ENCODE measurements around the gene TBX19. TPM values are rescaled to one million over a fixed set of nuclear protein-coding genes. Genes with fewer than 3 reads are reported as not detected.
A peak's percentile ranks its signal among the peaks of the same experiment; 100 is the strongest.
"Not testable (repeated sequence)": the region's sequence is repeated elsewhere in the genome, so short reads cannot be mapped to it uniquely, and the experiment has no call there.

TBX19 gene
- polyA plus RNA-seq, 5 donors, result 4.4 to 8.0 (median 5.4) TPM

DNA sequence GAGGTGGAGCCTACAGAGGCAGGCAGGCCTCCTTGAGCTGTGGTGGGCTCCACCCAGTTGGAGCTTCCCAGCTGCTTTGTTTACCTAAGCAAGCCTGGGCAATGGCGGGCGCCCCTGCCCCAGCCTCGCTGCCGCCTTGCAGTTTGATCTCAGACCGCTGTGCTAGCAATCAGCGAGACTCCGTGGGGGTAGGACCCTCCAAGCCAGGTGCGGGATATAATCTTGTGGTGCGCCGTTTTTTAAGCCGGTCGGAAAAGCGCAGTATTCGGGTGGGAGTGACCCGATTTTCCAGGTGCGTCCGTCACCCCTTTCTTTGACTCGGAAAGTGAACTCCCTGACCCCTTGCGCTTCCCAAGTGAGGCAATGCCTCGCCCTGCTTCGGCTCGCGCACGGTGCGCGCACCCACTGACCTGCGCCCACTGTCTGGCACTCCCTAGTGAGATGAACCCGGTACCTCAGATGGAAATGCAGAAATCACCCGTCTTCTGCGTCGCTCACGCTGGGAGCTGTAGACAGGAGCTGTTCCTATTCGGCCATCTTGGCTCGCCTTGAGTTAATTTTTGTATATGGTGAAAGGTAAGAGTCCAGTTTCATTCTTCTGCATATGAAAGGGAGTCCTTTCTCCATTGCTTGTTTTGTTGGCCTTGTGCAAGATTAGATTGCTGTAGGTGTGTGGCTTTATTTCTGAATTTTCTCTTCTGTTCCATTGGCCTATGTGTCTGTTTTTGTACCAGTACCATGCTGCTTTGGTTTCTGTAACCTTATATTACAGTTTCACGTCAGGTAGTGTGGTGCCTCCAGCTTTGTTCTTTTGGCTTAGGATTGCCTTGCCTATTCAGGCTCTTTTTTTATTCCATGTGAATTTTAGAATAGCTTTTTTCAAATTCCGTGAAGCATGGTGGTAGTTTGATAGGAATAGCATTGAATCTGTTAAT is 73.9 kb downstream of the TBX19 start:
- not testable (repeated sequence) for DNase-seq

DNA sequence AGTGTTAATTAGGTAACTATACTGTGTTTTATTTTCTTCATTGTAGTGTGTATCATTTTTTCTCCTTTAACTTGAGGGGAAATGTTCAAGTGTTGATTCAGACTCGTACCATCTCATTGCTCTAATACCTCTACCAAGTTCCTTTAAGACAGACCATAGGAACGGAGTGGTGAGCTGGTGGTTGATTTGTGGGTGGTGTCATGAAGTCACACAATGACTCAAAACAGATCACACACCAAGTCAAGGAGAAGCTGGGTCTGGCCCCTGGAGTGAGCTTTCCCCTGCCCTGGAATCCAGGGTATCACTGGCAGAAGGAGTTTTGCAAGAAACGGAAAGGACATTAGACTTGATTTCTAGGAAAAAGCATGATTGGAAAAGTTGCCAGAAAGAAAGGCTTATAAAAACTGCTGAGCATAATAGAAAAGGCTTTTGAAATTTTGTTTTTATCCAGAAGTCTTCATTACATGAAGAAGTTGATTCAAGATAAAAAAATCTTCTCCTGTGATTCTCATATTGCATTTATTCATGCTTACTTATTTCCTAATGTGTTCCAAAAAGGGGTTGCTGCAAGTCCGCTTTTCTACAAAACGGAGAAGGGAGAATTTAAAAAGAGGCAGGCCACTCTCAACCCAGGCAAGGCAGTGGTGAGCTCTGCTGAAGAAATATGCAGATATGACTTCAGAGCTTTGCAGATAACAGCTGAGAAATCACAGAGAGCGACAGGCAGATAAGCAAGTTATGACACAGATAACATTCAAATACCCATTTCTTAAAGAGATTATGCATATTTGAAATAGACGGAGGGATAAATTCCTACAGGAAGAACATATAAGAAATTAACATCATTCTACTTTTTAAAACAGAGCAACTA is 79.7 kb downstream of the TBX19 start:
- peak in 1 of 2 donors; percentile 35 for DNase-seq

DNA sequence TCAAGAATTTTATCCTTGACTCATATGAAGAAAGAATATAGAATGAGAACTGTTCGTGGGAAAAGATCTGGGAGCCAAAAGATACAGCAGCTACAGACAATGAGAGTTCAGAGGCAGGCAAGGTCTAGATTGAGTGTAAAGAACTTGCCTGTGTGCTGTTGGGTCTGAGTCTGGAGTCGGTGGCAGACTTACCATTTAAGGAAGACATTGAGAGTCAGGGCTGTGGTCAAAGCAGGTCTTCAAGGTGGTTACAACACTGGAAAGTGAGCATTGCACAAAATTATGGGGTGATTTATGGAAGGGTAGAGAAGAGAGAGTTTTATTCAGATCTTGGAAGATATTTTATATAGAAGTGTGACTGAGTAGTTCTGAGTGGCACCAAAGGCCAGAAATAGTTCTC is 80.6 kb downstream of the TBX19 start:
- DNase-seq, result no peak

DNA sequence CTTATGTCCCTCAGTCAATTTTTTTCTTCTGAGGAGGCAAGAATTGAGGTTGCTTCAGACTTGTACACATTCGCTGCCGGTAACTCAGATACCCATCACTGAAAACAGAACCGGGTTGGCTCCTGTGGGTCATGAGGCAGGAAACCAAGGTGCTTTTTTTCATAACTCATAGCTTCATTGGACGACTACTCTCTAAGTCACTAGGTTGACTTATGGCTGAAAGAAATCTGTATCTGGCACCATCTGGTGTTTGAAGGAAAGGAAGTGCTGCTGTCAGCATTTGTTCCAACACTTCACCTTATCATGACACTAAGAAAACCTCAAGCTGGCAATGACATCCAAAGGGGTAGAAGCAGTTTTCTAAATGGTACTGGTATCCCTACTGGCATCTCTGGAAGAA is 82.3 kb downstream of the TBX19 start:
- no peak for DNase-seq

Other genes with a start within 250 kb of the TBX19 start
- gene GPR161, start 143.9 kb upstream of the TBX19 start, polyA plus RNA-seq (ENCODE audit: insufficient read depth in 1 of 5, insufficient read length in 5 of 5, low replicate concordance in 1 of 5), result 10 to 100 TPM; 23.2 to 33.0 (median 24.8) TPM
- gene TIPRL, start 101.9 kb upstream of the TBX19 start, polyA plus RNA-seq (ENCODE audit: insufficient read depth in 1 of 5, insufficient read length in 5 of 5, low replicate concordance in 1 of 5), result 10 to 100 TPM; 45.4 to 62.3 (median 56.2) TPM
- gene SFT2D2, start 54.9 kb upstream of the TBX19 start, polyA plus RNA-seq (ENCODE audit: insufficient read depth in 1 of 5, insufficient read length in 5 of 5, low replicate concordance in 1 of 5), result 10 to 100 TPM; 15.6 to 24.5 (median 22.4) TPM

All from right lung (tissue), 5 donors.